Fibroblast of skin of left quadriceps (primary cell): ENCODE results near the gene HS2ST1.
"Not testable (repeated sequence)": the region's sequence is repeated elsewhere in the genome, so short reads cannot be mapped to it uniquely, and the experiment has no call there.

Source experiments
- DNase-seq, 2 experiments: peaks; one replicate each; pipeline ENCODE4 v3.0.0-alpha.2; 2013; ENCODE audit warnings: low read depth in 2 of 2

The HS2ST1 gene

GRCh38 chr1:87017998-87018672 is 103.7 kb downstream of the HS2ST1 start:
- DNase-seq: no peak

- DNase-seq: no peak
These were observed 108.9 kb downstream of the HS2ST1 start for GRCh38 chr1:87023326-87023725.

GRCh38 chr1:87024936-87025540 is 110.6 kb downstream of the HS2ST1 start:
- peak in 1 of 2 experiments; percentile 15 for DNase-seq

GRCh38 chr1:87027561-87027960 is 113.1 kb downstream of the HS2ST1 start:
- DNase-seq: not testable (repeated sequence)

DNA sequence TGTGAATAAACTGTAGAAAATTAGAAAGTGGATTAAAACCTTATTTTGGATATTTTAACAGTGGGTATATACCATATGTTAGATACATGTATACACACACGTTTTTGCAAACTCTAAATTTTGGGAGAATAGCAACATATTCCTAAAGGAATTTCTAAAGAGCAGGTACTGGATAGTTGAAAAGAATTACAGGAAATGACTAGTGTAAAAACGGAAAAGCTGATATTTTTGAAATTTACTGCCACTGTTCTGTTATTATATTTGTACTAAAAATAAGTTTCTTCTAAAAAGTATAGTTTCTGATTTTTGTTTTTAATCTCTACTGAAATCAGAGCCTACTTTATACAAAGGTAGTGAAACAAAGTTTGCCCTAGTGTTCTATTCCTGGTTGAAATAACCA is 114.1 kb downstream of the HS2ST1 start:
- DNase-seq: no peak

- DNase-seq: no peak
These were observed 116.6 kb downstream of the HS2ST1 start for GRCh38 chr1:87030740-87031690.

- DNase-seq: no peak
These were observed 119.9 kb downstream of the HS2ST1 start for GRCh38 chr1:87034351-87034750.

- no peak for DNase-seq
These were observed 124.7 kb downstream of the HS2ST1 start for GRCh38 chr1:87039096-87039495.

DNA sequence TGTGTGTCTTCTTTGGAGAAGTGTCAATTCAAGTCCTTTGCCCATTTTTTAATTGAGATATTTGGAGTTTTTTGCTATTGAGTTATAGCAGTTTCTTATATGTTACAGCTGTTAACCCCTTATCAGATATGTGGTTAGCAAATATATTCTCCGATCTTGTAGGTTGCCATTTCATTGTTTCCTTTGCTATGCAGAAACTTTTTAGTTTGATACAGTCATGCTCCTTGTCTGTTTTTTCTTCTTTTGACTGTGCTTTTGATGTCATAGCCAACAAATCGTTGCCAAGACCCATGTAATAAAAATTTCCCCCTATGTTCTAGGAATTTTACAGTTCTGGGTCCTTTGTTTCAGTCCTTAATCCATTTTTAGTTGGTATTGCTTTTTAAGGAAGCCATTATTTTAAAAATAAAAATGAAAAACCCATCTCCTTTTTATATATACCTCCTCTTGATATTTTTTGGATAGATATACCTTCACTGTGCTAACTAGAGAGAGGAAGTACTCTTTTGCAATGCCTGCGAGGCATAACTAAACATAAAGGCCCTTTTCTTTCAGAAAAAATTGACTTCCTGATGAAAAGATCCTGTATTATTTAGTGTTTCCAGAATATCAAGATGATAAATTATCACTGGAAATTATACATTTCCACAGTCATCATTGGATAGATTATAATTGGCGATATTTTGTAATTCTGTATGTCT is 127.8 kb downstream of the HS2ST1 start:
- no peak for DNase-seq

DNA sequence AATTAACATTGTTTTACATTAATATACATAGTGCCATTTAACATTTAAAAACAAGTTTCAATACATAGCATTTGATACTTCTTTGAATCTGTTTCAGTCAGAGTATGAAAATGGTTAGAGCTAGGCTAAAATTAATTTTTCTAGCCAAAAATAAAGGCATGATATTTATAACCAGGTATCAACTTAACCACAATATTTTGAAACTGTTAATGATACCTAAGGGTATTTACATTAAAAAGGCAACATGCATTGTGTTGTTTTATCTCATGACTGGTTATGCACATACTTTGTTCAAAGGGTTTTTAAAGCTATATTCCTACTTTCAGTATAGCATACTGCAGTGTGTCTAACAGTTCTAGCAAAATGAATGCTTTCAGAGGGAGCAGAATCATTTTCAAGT is 130.0 kb downstream of the HS2ST1 start:
- no peak for DNase-seq

GRCh38 chr1:87044840-87045239 is 130.4 kb downstream of the HS2ST1 start:
- no peak for DNase-seq

DNA sequence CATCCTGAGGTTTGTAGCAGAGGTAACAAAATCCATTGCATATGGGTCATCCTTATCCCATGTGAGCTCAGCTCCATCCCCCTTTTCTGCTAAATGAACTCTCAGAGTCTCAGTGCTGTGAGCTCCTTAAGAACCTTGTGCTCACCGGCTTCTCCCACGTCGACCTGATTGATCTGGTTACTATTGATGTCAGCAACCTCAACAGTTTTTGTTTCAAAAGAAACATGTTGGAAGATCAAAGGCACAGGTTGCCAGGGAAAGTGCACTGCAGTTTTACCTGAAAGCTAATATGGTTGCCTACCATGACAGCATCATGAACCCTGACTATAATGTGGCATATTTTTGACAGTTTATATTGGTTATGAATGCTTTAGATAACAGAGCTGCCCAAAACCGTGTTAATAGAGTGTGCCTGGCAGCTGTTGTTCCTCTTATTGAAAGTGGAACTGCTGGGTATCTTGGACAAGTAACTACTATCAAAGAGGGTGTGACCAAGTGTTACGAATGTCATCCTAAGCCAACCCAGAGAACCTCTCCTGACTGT is 131.4 kb downstream of the HS2ST1 start:
- DNase-seq: peak in 1 of 2 experiments; percentile 10

GRCh38 chr1:87046951-87047350 is 132.5 kb downstream of the HS2ST1 start:
- DNase-seq: no peak

- DNase-seq: no peak
These were observed 133.8 kb downstream of the HS2ST1 start for GRCh38 chr1:87048237-87048636.

- DNase-seq: no peak
These were observed 137.5 kb downstream of the HS2ST1 start for GRCh38 chr1:87051965-87052364.

GRCh38 chr1:87052400-87052799 is 138.0 kb downstream of the HS2ST1 start:
- no peak for DNase-seq

DNA sequence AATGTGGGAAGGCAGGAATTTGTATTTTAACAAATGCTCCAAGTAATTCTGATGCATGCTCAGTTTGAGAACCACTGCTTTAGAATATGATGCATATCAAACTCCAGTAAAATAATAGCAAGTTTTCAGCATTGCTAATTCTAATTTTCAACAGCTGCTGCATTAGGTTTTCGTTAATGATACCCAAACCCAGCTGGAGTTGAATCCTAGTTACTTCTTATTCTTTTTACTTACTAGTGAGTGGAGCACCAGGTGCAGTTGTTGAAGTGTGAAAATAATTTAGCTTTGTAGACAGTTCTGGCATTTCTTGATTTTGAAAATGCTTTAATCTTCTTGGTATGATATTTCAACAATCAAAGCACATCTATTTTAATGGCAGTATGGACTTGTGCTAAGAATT is 138.5 kb downstream of the HS2ST1 start:
- DNase-seq: no peak

- DNase-seq: no peak
These were observed 139.0 kb downstream of the HS2ST1 start for GRCh38 chr1:87053446-87053845.

- no peak for DNase-seq
These were observed 142.5 kb downstream of the HS2ST1 start for GRCh38 chr1:87056974-87057373.

GRCh38 chr1:87058343-87058649 is 143.9 kb downstream of the HS2ST1 start:
- no peak for DNase-seq

- no peak for DNase-seq
These were observed 147.3 kb downstream of the HS2ST1 start for GRCh38 chr1:87061742-87062156.

DNA sequence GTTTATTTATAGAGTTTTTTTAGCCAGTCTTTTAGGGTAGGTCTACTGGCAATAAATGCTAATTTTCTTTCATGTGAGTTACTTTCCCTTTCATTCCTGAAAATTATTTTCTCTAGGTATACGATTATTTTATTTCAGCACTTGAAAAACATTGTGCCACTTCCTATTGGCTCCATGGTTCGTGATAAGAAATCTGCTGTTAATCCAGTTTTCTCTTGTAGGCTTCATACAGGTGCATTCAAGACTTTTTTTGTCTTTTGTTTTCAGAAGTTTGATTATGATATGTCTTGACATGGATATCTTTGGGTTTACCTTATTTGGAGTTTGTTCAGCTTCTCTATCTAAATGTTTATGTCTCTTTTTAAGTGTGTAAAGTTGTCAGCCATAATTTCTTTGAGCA is 148.3 kb downstream of the HS2ST1 start:
- no peak for DNase-seq
